Measurements from ENCODE around the gene ADI1.

- TF ChIP-seq PKNOX1 (IDR thresholded peaks at IDR 0.05) = no peak
- no peak for TF ChIP-seq ZNF384 (IDR thresholded peaks at IDR 0.05)
- no peak for TF ChIP-seq FOXM1 (IDR thresholded peaks at IDR 0.05; ENCODE audit: borderline replicate concordance)
Measured at GRCh38 chr2:3449086-3449485, 70.2 kb downstream of the ADI1 start.
